Measurements from ENCODE around the gene IL34.

Gene IL34

GRCh38 chr16:70694088-70694867 lies 47.9 kb downstream of the IL34 start:
- no peak overlapping the region for H3K4me3 Mint-ChIP-seq
- H3K9me3 Mint-ChIP-seq = no peaks in the 10 kb centered on the region
- H3K27ac Mint-ChIP-seq = no peak overlapping the region
- peaks cover 3% of the 10 kb centered on the region for H3K36me3 Mint-ChIP-seq (ENCODE audit: low read depth)
- peaks cover 38% of the 10 kb centered on the region for H3K4me1 Mint-ChIP-seq (ENCODE audit: low read depth)
- no peaks in the 10 kb centered on the region for H3K27me3 Mint-ChIP-seq

- H3K4me3 Mint-ChIP-seq = no peak overlapping the region
- peaks cover 5% of the 10 kb centered on the region for H3K36me3 Mint-ChIP-seq (ENCODE audit: low read depth)
- peaks cover 39% of the 10 kb centered on the region for H3K4me1 Mint-ChIP-seq (ENCODE audit: low read depth)
- no peaks in the 10 kb centered on the region for H3K27me3 Mint-ChIP-seq
- no peak overlapping the region for H3K27ac Mint-ChIP-seq
- H3K9me3 Mint-ChIP-seq = no peaks in the 10 kb centered on the region
Measured at GRCh38 chr16:70694868-70695218, 48.5 kb downstream of the IL34 start.

- Mint-ChIP-seq H3K36me3 (ENCODE audit: low read depth) (peaks cover 5% of the 10 kb centered on the region), H3K9me3 (no peaks in the 10 kb centered on the region), H3K4me1 (ENCODE audit: low read depth) (peaks cover 39% of the 10 kb centered on the region), H3K27me3 (no peaks in the 10 kb centered on the region), H3K27ac (no peak overlapping the region), H3K4me3 (no peak overlapping the region)
Measured at GRCh38 chr16:70695331-70696070, 49.1 kb downstream of the IL34 start.

DNA sequence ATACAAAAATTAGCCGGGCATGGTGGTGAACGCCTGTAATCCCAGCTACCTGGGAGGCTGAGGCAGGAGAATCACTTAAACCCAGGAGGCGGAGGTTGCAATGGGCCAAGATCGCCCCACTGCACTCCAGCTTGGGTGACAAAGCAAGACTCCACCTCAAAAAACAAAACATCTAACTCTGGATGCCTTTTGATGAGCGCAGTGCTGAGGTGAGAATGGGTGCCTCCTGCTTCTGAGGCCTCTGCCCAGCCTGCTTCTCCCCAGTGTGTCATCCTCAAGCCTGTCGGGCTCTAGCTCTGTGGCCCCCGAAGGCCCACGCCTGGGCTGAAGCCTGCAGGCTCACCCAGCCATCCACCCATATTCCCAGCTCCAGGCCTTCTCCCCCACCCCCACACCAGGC lies 50.0 kb downstream of the IL34 start:
- Mint-ChIP-seq H3K9me3 (no peaks in the 10 kb centered on the region), H3K4me3 (no peak overlapping the region), H3K27me3 (no peaks in the 10 kb centered on the region), H3K36me3 (ENCODE audit: low read depth) (peaks cover 5% of the 10 kb centered on the region), H3K4me1 (ENCODE audit: low read depth) (peaks cover 39% of the 10 kb centered on the region), H3K27ac (no peak overlapping the region)

- Mint-ChIP-seq H3K4me3 (no peak overlapping the region), H3K4me1 (ENCODE audit: low read depth) (peaks cover 39% of the 10 kb centered on the region), H3K27me3 (no peaks in the 10 kb centered on the region), H3K9me3 (no peaks in the 10 kb centered on the region), H3K27ac (peak overlapping the region; percentile 61), H3K36me3 (ENCODE audit: low read depth) (peaks cover 5% of the 10 kb centered on the region)
Measured at GRCh38 chr16:70696952-70697593, 50.7 kb downstream of the IL34 start.

DNA sequence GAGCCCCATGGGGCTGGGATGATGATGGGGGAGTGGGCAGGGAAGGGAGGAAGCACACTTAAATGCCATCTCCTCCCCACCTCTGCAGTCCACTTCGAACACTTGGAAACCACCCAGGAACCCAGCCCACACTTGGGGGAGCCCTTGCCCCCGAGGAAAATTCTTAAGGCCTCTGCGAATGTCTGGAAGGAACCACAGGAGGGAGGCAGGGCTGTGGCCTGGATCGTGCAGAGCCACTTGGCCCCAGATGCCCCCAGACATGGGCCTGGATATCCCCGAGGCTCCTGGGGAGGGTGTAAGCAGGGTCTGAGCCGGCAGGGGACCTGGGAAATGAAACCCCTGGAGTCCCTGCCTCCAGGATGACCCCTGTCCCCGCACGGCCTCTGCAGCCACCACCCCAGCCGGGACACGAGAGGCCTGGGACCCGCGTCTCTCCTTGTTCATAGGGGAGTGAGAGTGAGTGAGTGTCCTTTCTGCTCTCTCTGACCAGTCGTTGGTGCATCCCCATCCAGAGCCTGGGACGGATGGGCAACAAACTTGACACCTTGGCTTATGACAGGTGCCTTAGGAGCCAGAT lies 51.3 kb downstream of the IL34 start:
- H3K36me3 Mint-ChIP-seq (ENCODE audit: low read depth) = peaks cover 5% of the 10 kb centered on the region
- H3K4me1 Mint-ChIP-seq (ENCODE audit: low read depth) = peaks cover 39% of the 10 kb centered on the region
- H3K27me3 Mint-ChIP-seq = no peaks in the 10 kb centered on the region
- H3K9me3 Mint-ChIP-seq = no peaks in the 10 kb centered on the region
- no peak overlapping the region for H3K27ac Mint-ChIP-seq
- no peak overlapping the region for H3K4me3 Mint-ChIP-seq

DNA sequence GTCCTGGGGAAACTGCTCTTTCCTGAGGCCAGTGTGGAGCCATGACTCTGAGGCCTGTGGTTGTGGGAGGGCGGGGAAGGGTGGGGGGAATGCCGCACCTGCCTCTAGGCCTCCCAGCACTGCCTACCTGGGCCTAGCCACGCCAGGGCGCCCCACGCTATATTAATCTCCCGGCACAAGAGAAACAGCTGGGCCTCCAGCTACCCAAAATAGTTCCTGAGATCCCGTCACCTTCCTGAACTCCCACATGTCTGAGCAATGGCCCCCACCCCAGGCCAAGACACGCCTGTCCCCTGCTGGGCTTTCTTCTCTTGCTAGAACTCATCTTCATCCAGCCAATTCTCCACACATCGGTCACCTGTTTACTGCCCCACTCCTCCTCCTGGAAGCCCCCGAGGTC lies 52.5 kb downstream of the IL34 start:
- Mint-ChIP-seq H3K9me3 (no peaks in the 10 kb centered on the region), H3K4me1 (ENCODE audit: low read depth) (peaks cover 35% of the 10 kb centered on the region), H3K4me3 (no peak overlapping the region), H3K27me3 (no peaks in the 10 kb centered on the region), H3K36me3 (ENCODE audit: low read depth) (peaks cover 5% of the 10 kb centered on the region), H3K27ac (no peak overlapping the region)

GRCh38 chr16:70699696-70700095 lies 53.3 kb downstream of the IL34 start:
- Mint-ChIP-seq H3K27me3 (no peaks in the 10 kb centered on the region), H3K36me3 (ENCODE audit: low read depth) (peaks cover 5% of the 10 kb centered on the region), H3K9me3 (no peaks in the 10 kb centered on the region), H3K4me1 (ENCODE audit: low read depth) (peaks cover 35% of the 10 kb centered on the region), H3K27ac (no peak overlapping the region), H3K4me3 (no peak overlapping the region)

DNA sequence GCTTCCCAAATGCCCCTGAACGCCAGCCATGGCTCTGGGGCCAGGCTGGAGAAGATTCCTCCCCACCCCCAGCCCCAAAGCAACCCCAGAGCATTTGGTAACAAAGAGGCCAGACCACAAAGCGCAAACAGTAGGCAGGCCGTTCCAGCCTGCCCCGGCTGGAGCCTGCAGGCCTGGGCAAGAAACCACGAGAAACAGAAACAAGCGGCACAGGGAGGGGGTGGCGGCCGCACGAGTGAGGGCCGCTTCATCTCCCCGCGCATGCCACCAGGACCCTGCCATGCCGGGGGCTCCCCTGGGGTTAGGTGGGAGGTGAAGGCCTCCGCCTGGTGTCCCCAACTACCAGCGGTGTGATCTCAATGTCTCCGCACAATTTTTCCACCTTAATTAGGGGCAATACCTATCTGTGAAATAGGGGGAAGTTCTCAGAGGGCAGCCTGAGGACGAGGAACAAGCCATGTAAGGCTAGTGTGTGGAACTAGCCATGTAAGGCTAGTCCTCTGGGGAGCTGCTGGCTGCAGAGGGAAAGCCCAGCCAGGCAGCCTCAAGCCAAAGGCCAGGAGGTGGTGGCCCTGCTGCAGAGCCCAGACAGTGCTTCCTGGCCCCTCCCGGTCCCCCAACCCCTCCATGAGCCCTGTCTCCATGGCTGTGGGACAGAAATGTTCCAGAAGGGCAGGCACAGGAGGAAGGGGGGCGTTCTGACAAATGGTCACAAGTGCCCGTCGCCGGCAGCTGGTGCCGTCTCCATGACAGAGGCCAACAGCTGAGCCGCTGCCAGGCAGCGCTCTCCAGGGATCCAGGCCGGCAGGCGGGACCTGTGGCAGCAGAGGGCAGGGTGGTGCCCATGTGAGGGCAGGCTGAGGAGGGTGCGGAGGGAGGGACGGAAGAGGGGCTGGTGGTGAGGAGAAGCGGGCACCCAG lies 54.0 kb downstream of the IL34 start:
- H3K4me3 Mint-ChIP-seq = no peak overlapping the region
- no peaks in the 10 kb centered on the region for H3K27me3 Mint-ChIP-seq
- H3K9me3 Mint-ChIP-seq = no peaks in the 10 kb centered on the region
- no peak overlapping the region for H3K27ac Mint-ChIP-seq
- peaks cover 5% of the 10 kb centered on the region for H3K36me3 Mint-ChIP-seq (ENCODE audit: low read depth)
- peaks cover 33% of the 10 kb centered on the region for H3K4me1 Mint-ChIP-seq (ENCODE audit: low read depth)

DNA sequence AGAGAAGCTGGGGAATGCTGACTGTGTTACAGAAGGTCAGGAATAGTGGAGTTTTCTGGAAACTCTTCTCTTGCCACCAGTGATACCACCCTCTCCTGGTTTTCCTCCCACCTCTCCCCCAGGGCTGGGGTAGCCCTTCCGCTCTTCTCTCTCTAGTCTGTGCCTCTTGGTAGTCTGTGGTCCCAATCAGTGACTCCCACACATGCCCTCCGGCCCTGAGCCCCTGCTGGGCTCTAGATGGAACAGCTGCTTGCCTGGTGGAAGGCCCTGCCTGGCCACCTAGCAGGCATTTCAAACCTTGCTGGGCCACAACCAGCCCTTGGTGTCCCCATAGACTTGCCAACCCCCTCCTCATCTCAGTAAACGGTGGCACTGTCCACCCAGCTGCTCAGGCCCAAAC lies 54.7 kb downstream of the IL34 start:
- Mint-ChIP-seq H3K27me3 (no peaks in the 10 kb centered on the region), H3K27ac (no peak overlapping the region), H3K4me3 (no peak overlapping the region), H3K36me3 (ENCODE audit: low read depth) (peaks cover 5% of the 10 kb centered on the region), H3K4me1 (ENCODE audit: low read depth) (peaks cover 26% of the 10 kb centered on the region), H3K9me3 (no peaks in the 10 kb centered on the region)

DNA sequence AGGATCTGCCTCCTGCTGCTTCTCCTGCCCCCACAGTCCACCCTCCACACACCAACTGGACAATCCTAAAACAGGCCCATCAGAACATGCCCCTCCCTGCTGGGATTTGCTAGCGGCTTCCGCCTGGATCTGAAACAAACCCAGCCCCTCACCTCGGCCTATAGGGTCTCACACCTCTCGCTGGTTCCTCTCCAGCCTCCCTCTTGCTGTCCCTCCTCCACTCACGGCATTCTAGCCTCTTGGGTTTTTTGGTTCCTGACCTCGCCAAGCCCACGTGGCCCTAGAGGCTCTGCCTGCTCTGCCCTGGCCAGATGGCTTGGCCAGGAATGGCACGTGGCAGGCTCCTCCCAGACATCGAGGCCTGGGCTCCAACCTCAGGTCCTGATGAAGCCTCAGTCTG lies 55.2 kb downstream of the IL34 start:
- H3K27me3 Mint-ChIP-seq = no peaks in the 10 kb centered on the region
- no peak overlapping the region for H3K27ac Mint-ChIP-seq
- no peak overlapping the region for H3K4me3 Mint-ChIP-seq
- peaks cover 20% of the 10 kb centered on the region for H3K4me1 Mint-ChIP-seq (ENCODE audit: low read depth)
- H3K36me3 Mint-ChIP-seq (ENCODE audit: low read depth) = peaks cover 5% of the 10 kb centered on the region
- no peaks in the 10 kb centered on the region for H3K9me3 Mint-ChIP-seq

GRCh38 chr16:70701998-70702397 lies 55.6 kb downstream of the IL34 start:
- no peak overlapping the region for H3K27ac Mint-ChIP-seq
- no peak overlapping the region for H3K4me3 Mint-ChIP-seq
- H3K36me3 Mint-ChIP-seq (ENCODE audit: low read depth) = peaks cover 5% of the 10 kb centered on the region
- no peaks in the 10 kb centered on the region for H3K27me3 Mint-ChIP-seq
- no peaks in the 10 kb centered on the region for H3K9me3 Mint-ChIP-seq
- peaks cover 16% of the 10 kb centered on the region for H3K4me1 Mint-ChIP-seq (ENCODE audit: low read depth)

GRCh38 chr16:70702624-70703023 lies 56.3 kb downstream of the IL34 start:
- no peak overlapping the region for H3K27ac Mint-ChIP-seq
- no peaks in the 10 kb centered on the region for H3K27me3 Mint-ChIP-seq
- no peak overlapping the region for H3K4me3 Mint-ChIP-seq
- H3K36me3 Mint-ChIP-seq (ENCODE audit: low read depth) = peaks cover 5% of the 10 kb centered on the region
- H3K4me1 Mint-ChIP-seq (ENCODE audit: low read depth) = peaks cover 10% of the 10 kb centered on the region
- H3K9me3 Mint-ChIP-seq = no peaks in the 10 kb centered on the region

- Mint-ChIP-seq H3K9me3 (no peaks in the 10 kb centered on the region), H3K36me3 (ENCODE audit: low read depth) (peaks cover 5% of the 10 kb centered on the region), H3K27me3 (no peaks in the 10 kb centered on the region), H3K4me1 (ENCODE audit: low read depth) (peaks cover 5% of the 10 kb centered on the region), H3K27ac (no peak overlapping the region), H3K4me3 (no peak overlapping the region)
Measured at GRCh38 chr16:70703041-70703834, 56.9 kb downstream of the IL34 start.

Measured in stimulated activated naive CD8-positive, alpha-beta T cell treated with anti-CD3 and anti-CD28 coated beads, Interleukin-15, Interleukin-2, amounts not matched to agents 100 ng/mL and 50 ng/mL, for 24 hours (primary cell).